ENCODE data around the gene FSTL4. TPM values are rescaled to one million over a fixed set of nuclear protein-coding genes. Genes with fewer than 3 reads are reported as not detected.

FSTL4 gene
- total and polyA plus RNA-seq, 2 of the 4 experiments (the other 2 are of a cell fraction), result 0.18 TPM; not detected in 1

- Histone ChIP-seq H3K9me3 (ENCODE audit: control insufficient read depth, insufficient read depth, low read length) (no peaks in the 10 kb centered on the region), H3K36me3 (ENCODE audit: control insufficient read depth, insufficient read depth, low read length) (no peaks in the 10 kb centered on the region), H4K20me1 (ENCODE audit: insufficient read depth, low read length) (no peaks in the 10 kb centered on the region), H2AFZ (replicated peaks; ENCODE audit: low read length, poor library complexity) (no peak overlapping the region), H2AK5ac (ENCODE audit: low read depth, low read length) (no peak overlapping the region), H4K8ac (ENCODE audit: low read depth in 2 of 2, low read length in 2 of 2) (no peak overlapping the region), H3K4me2 (ENCODE audit: low read depth, low read length) (no peak overlapping the region), H3K4me1 (ENCODE audit: control insufficient read depth, insufficient read depth, low read length) (no peaks in the 10 kb centered on the region), H3K27ac (ENCODE audit: insufficient read depth, low read length) (no peak overlapping the region), H2BK120ac (ENCODE audit: low read depth, low read length) (no peak overlapping the region), H3K18ac (ENCODE audit: low read depth, low read length) (no peak overlapping the region), H2BK5ac (ENCODE audit: low read depth, low read length, poor library complexity, severe bottlenecking) (no peak overlapping the region), H3K23ac (ENCODE audit: low read depth, low read length) (no peak overlapping the region), H2AK9ac (replicated peaks; ENCODE audit: low read depth, low read length, poor library complexity) (no peak overlapping the region), H3K9me1 (ENCODE audit: insufficient read depth, low read length) (no peaks in the 10 kb centered on the region), H3K56ac (ENCODE audit: extremely low read depth, insufficient read depth, low read length) (no peak overlapping the region), H2BK20ac (ENCODE audit: low read depth, low read length) (no peak overlapping the region), H3K14ac (replicated peaks; ENCODE audit: low read depth, low read length) (no peak overlapping the region), H2BK15ac (ENCODE audit: low read depth, low read length) (no peak overlapping the region), H3K79me1 (ENCODE audit: low read depth in 1 of 2, low read length in 2 of 2) (no peaks in the 10 kb centered on the region), H4K91ac (ENCODE audit: insufficient read depth, low read depth, low read length) (no peak overlapping the region), H3K27me3 (ENCODE audit: control insufficient read depth, insufficient read depth, low read length) (peaks cover 2% of the 10 kb centered on the region; the same call in 1 of the 2 replicates), H4K5ac (ENCODE audit: low read depth, low read length) (no peak overlapping the region), H3K4ac (ENCODE audit: low read depth, low read length) (no peak overlapping the region), H3K9ac (ENCODE audit: low read depth, low read length) (no peak overlapping the region), H3K4me3 (ENCODE audit: insufficient read depth, low read depth, low read length) (no peak overlapping the region)
- DNase-seq (no peak), ATAC-seq (ENCODE audit: low read depth) (no peak)
- dilution Hi-C loops (cut with HindIII; ENCODE audit: low sequenced_read_pairs, unreplicated experiment) (no loop called here), in situ Hi-C loops (cut with MboI; ENCODE audit: low sequenced_read_pairs) (no loop called here), intact Hi-C loops (cut with micrococcal nuclease) (no loop called here)
- TF ChIP-seq CEBPB (IDR thresholded peaks at IDR 0.05; ENCODE audit: low read depth, low read length) (0 out of 2 replicates have a peak, but pooled peaks have one; percentile 2), USF2 (IDR thresholded peaks at IDR 0.05; ENCODE audit: low read depth, low read length) (no peak)
- BruUV-seq (replicated peaks), result no TSS peak
- CTCF ChIA-PET, result no interaction called here
- POLR2A ChIA-PET (ENCODE audit: unreplicated experiment), result no interaction called here
- 79% methylated on average over 2 of the region's 4 CpGs; no CpG with 5 or more reads in 1 of the 2 experiments for WGBS, 2 experiments (ENCODE audit: extremely low coverage in 2 of 2, insufficient read length in 1 of 2)
These were observed 155.4 kb downstream of the FSTL4 start for GRCh38 chr5:133456933-133457402.

Data from IMR-90 (cell line).